ENCODE measurements around the gene SPAG5. TPM values are rescaled to one million over a fixed set of nuclear protein-coding genes. Genes with fewer than 3 reads are reported as not detected.

The SPAG5 gene
- total RNA-seq, 2 donors from 2014 or later = 25.6 to 81.8 TPM

GRCh38 chr17:28570716-28571360, 28.0 kb downstream of the SPAG5 start:
- Histone ChIP-seq H3K27ac (peak overlapping the region; percentile 74), H3K4me1 (peaks cover 8% of the 10 kb centered on the region), H3K9ac (ENCODE audit: low read depth in 2 of 2, low read length in 2 of 2) (peak overlapping the region; percentile 94), H3K27me3 (no peaks in the 10 kb centered on the region), H3K4me3 (peak overlapping the region; percentile 99), H3K36me3 (no peaks in the 10 kb centered on the region), H3K9me3 (no peaks in the 10 kb centered on the region)
- intact Hi-C loops (cut with DNase I) = no loop called here
- TF ChIP-seq CTCF (IDR thresholded peaks at IDR 0.05) = no peak
- peak; percentile 69 for DNase-seq

GRCh38 chr17:28569446-28569845, 29.4 kb downstream of the SPAG5 start:
- intact Hi-C loops (cut with DNase I) = no loop called here
- H3K4me1 ChIP-seq = peaks cover 8% of the 10 kb centered on the region
- TF ChIP-seq CTCF (IDR thresholded peaks at IDR 0.05) = no peak
- H3K36me3 ChIP-seq = no peaks in the 10 kb centered on the region
- no peaks in the 10 kb centered on the region for H3K9me3 ChIP-seq
- no peaks in the 10 kb centered on the region for H3K27me3 ChIP-seq
- H3K9ac ChIP-seq (ENCODE audit: low read depth in 2 of 2, low read length in 2 of 2) = no peak overlapping the region
- DNase-seq = no peak
- H3K4me3 ChIP-seq = no peak overlapping the region
- H3K27ac ChIP-seq = no peak overlapping the region

GRCh38 chr17:28567604-28568003, 31.2 kb downstream of the SPAG5 start:
- Histone ChIP-seq H3K27me3 (no peaks in the 10 kb centered on the region), H3K9me3 (no peaks in the 10 kb centered on the region), H3K27ac (no peak overlapping the region), H3K9ac (ENCODE audit: low read depth in 2 of 2, low read length in 2 of 2) (no peak overlapping the region), H3K4me3 (no peak overlapping the region), H3K36me3 (no peaks in the 10 kb centered on the region), H3K4me1 (peaks cover 8% of the 10 kb centered on the region)
- intact Hi-C loops (cut with DNase I) = no loop called here
- no peak for DNase-seq
- TF ChIP-seq CTCF (IDR thresholded peaks at IDR 0.05) = no peak

GRCh38 chr17:28563475-28563874, 35.4 kb downstream of the SPAG5 start:
- Histone ChIP-seq H3K9ac (ENCODE audit: low read depth in 2 of 2, low read length in 2 of 2) (no peak overlapping the region), H3K27ac (no peak overlapping the region), H3K9me3 (no peaks in the 10 kb centered on the region), H3K4me3 (no peak overlapping the region), H3K27me3 (no peaks in the 10 kb centered on the region), H3K4me1 (no peaks in the 10 kb centered on the region), H3K36me3 (peaks cover 12% of the 10 kb centered on the region)
- intact Hi-C loops (cut with DNase I) = no loop called here
- DNase-seq = no peak
- no peak for TF ChIP-seq CTCF (IDR thresholded peaks at IDR 0.05)

GRCh38 chr17:28555022-28555421, 43.8 kb downstream of the SPAG5 start:
- intact Hi-C loops (cut with DNase I) = no loop called here
- H3K4me1 ChIP-seq = no peaks in the 10 kb centered on the region
- no peak overlapping the region for H3K27ac ChIP-seq
- no peaks in the 10 kb centered on the region for H3K27me3 ChIP-seq
- H3K9ac ChIP-seq (ENCODE audit: low read depth in 2 of 2, low read length in 2 of 2) = no peak overlapping the region
- DNase-seq = no peak
- H3K36me3 ChIP-seq = peaks cover 6% of the 10 kb centered on the region
- H3K4me3 ChIP-seq = no peak overlapping the region
- TF ChIP-seq CTCF (IDR thresholded peaks at IDR 0.05) = no peak
- no peaks in the 10 kb centered on the region for H3K9me3 ChIP-seq

Data from colonic mucosa (tissue), 4 donors.